A204.1 (cell line): ENCODE measurements around the gene PTPRD.

Experiments used
- FAIRE-seq: peaks from 2 replicates; lab custom pipeline; 2012; peaks lifted over from hg19 to GRCh38; lab: Jason Lieb, UNC

Gene PTPRD

DNA sequence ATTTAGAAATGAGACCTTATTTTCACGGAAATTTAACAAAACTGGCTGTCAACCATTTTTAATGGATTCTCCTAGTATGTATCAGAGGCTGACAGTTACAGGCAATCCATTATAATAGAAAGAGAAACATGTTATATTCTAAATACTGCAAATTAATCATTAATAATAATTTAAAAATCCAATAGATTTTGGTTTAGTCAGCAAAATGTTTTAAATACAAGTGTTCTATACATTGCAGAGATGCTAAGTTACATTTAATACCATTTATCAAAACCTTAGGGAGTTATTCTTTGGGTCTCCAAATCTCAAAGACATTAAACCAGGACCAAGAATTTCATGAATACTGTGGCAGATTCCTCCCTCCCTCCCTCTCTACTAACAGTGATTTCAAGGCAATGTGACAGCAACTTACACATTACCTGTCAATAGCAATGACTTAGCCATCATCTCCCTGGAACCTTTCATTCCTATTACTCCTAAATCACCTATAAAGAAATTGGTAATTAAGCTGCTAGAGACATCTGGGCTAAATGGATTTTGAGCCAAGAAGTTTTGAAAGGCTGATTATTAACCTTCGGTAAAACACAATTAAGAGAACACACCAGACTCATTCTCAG is 2044.7 kb downstream of the PTPRD start:
- no peak for FAIRE-seq

DNA sequence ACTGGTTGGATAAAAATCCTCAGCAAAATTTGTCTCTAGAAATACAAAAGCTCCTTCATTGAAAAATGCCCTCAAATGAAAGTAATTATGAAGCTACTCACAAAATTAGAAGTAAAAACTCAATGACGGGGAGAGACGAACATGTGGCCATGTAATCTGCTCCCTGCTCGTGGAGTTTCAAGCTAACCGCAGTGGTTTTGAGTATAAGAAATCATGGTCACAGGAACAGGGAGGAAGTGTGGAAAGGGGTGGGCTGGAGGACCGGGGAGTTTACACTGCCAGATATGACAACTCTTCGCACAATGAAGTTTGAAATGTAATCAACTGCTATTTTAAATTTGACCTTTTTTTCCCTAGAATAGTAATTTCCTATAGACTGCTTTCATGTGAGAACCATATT is 2047.8 kb downstream of the PTPRD start:
- FAIRE-seq, result no peak

DNA sequence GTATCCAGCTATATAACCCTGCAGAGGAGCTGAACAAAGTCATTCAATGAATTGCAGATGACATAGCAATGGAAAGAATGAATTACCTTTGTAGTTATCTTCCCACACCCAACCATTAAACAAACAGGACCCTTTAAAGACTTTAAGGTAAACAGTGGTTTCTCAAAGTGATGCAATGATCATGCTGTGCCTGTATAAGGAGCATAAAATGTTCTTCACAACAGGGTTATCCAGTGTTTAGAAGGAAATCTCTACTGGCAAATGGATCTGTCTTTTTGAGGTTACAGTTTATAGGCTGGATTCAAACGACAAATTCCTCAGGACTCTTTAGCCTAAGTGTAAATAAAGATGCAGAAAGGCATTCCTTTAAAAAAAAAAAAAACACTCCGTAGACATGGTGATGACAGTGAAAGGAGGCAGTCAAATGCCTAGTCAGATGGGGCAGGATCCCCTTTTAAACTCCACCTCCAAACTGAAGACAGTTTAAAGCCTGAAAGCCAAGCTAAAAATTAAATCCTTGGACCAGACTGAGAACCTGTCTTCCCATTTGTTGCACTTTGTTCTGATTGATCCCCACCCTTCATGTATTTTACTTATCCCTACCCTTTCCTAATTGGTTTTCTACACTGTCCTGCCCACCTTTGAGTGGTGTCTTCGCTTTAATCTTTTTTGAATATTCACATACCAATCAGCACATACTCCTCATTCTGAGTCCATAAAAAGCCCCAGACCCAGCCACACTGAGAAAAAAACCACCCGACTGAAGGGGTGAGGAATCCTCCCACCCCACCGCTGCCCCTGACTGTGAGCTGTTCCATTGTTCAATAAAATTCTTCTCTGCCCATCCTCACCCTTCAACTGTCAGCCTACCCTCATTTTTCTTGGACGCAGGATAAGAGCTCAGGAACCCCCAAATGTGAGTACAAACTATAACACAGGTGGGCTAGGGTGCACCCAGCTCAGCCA is 2052.0 kb downstream of the PTPRD start:
- FAIRE-seq, result no peak

DNA sequence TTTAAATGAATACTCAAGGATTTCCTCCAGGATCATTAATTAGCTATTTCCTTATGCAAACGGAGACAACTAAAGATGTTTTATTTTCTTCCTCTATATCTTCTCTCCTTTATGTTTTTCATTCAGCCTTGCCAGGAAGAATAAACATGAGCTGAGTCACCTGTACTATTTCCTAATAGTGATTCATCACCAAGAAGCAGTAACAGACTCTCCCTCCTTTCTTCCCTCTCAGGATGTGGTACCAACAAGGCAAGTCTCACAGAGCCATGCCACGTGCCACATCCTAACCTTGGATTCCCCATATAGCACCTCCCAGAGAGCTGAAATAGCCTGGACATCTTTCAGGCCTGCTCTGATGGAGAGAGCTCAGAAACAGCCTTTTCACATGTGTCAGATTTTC is 2054.6 kb downstream of the PTPRD start:
- FAIRE-seq, result no peak

GRCh38 chr9:8555762-8556500 is 2056.9 kb downstream of the PTPRD start:
- no peak for FAIRE-seq

DNA sequence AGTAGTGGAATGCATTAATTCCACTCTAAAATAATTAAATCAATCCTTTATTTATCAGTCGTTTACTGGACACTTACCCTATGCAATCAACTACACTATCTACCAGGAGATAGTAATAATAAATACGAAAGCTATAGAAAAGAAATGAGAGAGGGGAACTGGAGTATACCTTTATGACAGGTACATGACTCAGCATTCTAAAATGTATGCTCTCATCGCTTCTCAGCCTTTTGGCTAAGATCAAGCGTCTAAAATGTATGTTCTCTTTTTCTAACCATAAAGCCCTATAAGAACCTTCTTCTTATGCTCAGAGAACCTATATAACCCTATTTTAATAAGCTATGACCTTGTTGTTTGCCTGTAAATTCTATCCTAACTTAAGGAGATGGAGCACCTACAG is 2059.4 kb downstream of the PTPRD start:
- FAIRE-seq, result no peak

- FAIRE-seq, result no peak
Observed at GRCh38 chr9:8552732-8553131, 2060.1 kb downstream of the PTPRD start.

DNA sequence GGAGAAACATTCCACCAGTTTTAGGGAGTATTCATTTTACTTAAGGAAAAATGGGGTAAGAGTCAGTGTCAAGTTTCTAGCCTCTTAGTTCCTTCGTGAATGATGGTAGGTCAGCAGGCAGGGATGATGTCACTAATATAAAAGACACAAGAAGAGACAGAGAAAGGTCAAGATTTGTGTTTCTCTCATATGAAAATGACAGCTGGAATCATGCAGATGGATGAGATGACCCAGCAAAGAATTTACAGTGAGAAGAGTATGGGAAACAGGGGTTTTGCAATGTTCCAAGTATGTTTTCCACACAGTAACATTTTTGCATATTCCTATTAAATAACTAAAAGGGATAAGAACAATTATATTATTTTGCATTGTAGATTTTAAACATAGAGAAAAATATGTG is 2063.6 kb downstream of the PTPRD start:
- no peak for FAIRE-seq

GRCh38 chr9:8543219-8543618 is 2069.6 kb downstream of the PTPRD start:
- FAIRE-seq, result no peak

DNA sequence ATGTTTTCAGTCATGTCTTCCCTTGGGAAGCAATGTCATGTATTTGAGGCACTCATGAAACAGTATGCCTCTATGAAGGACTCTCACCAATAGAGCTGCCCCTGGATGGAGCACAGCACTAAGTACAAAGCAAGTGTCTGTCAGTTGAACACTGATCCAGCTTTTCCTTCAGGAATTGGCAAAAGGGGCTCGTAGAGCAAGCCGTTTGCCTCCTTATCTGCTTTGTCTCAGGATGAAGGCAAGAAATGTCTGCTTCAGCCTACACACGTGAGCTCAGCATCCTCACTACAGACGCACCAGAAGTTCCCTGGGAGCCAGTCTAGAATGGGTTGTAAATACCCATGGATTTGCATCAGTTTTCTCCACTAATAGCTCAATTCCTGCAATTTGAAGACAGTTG is 2070.3 kb downstream of the PTPRD start:
- no peak for FAIRE-seq

GRCh38 chr9:8539681-8540197 is 2073.1 kb downstream of the PTPRD start:
- FAIRE-seq, result no peak

GRCh38 chr9:8536845-8537244 is 2076.0 kb downstream of the PTPRD start:
- FAIRE-seq, result no peak

DNA sequence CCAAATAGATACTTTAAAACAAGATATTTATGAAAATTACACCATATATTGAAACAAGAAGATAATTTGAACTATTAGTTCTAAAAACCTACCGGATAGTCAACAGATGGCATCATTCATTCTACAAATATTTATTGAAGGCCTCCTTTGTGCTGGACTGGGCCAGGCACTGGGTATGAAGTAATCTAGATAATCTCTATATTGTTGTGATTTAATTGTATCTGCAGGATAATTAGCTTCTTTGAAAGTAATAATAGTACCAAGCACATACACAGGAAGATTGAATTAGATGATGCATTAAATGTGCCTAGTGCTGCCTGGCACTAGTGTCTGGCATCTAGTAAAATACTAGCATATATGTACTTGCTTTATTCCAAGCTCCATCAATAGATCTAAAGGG is 2078.0 kb downstream of the PTPRD start:
- FAIRE-seq, result no peak

GRCh38 chr9:8533681-8534080 is 2079.1 kb downstream of the PTPRD start:
- FAIRE-seq, result no peak

- FAIRE-seq, result no peak
Observed at GRCh38 chr9:8531826-8532415, 2080.9 kb downstream of the PTPRD start.

GRCh38 chr9:8521112-8521511 is 2091.7 kb downstream of the PTPRD start:
- no peak for FAIRE-seq

- no peak for FAIRE-seq
Observed at GRCh38 chr9:8515748-8516147, 2097.1 kb downstream of the PTPRD start.

DNA sequence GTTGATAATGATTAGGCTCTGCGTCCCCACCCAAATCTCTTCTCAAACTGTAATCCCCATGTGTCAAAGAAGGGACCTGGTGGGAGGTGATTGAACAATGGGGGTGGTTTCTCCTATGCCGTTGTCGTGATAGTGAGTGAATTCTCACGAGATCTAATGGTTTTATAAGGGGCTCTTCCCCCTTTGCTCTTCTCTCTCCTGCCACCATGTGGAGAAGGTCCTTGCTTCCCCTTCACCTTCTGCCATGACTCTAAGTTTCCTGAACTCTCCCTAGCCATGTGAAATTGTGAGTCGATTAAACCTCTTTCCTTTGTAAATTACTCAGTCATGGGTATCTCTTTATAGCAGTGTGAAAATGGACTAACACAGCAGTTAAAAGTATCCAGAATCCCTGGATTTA is 2098.0 kb downstream of the PTPRD start:
- no peak for FAIRE-seq

DNA sequence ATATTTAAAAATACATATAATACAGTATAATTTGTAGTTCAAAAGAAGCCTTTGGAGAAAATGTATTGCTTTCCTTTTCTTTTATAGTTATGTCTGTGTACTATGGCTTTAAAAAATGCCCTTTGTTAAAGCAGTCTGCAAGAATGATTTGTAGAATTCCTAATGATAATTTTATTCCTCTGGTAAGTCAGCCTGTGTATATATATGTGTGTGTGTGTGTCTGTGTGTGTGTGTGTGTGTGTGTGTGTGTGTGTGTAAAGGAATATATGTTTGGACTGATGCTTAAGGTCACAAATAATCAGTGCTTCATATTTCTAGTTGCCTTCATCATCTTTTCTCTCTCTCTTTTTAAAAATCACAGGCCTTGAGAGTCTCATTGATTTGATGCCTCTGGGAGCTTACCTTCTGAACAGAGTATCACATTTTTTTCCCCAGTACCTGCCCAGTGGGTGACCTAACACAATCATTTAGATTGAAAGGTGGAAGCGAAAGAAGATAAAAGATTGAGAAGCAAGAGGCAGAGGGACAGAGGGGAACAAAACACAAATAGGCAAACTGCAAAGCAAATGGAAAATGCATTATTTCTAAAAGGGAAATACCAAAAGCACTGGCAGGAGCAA is 2104.0 kb downstream of the PTPRD start:
- FAIRE-seq, result no peak

- no peak for FAIRE-seq
Observed at GRCh38 chr9:8494571-8494970, 2118.2 kb downstream of the PTPRD start.

DNA sequence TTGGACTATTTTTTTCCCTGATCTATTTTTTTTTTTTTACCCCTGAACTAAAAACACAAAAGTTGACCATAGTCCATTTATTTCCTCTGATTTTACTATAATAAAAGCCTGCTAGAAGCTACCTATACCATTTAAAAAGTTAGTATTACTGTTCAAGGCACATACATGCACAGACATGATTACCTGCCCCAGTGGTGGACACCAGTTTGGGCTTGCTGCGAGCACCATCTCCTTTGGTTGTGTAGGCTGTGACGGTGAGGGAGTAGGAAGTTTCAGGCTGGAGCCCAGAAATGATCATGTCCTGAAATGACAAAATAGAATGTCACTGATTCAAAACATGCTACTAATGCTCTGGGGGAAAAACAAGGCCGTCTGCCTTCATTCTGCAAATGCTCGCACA is 2120.1 kb downstream of the PTPRD start:
- FAIRE-seq, result no peak

DNA sequence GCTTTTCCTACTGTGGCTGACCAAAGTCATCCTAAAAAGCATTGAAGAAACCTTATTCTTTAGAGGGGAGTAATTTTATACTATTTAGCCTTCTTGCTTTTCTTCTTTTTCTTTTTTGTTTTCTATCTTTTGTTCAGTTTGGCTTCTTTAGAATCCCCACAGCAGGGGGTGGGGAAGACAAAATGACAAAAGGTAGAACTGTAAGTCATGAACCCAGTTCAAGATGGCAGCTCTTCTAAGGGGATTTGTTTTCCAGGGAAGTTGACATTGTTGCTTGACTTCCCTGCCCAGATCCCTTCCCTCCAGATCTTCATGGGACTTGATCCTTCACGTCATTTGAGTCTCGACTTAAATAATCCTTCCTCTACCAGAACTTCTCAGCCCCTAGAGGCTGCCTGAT is 2120.8 kb downstream of the PTPRD start:
- no peak for FAIRE-seq
